Transverse colon (tissue), 4 donors: Measurements from ENCODE around the gene DSP. TPM values are rescaled to one million over a fixed set of nuclear protein-coding genes. Genes with fewer than 3 reads are reported as not detected.

Experiments
- DNase-seq: peaks from one replicate; pipeline ENCODE4 v3.0.0-alpha.2; 2019
- H3K27ac ChIP-seq, 4 donors: fragments of 200-600 bp; sonication (generic); 2 replicates each; pipeline ENCODE4 v1.5.1; 2016 to 2018; ENCODE audit warnings: inconsistent platforms in 4 of 4
- H3K27me3 ChIP-seq: fragments of 200-600 bp; sonication (generic); 2 replicates; pipeline ENCODE4 v1.5.1; 2017; ENCODE audit warnings: inconsistent platforms
- H3K36me3 ChIP-seq, 4 donors: fragments of 200-600 bp; sonication (generic); 2 replicates each; pipeline ENCODE4 v1.5.1; 2017 to 2019; ENCODE audit warnings: inconsistent platforms in 4 of 4
- H3K4me1 ChIP-seq, 4 donors: fragments of 200-600 bp; sonication (generic); 2 replicates each; pipeline ENCODE4 v1.5.1; 2017 to 2020; ENCODE audit warnings: inconsistent platforms in 4 of 4
- H3K4me3 ChIP-seq, 4 donors: fragments of 200-600 bp; sonication (generic); 1 replicate in 1 of 4; 2 replicates in 3 of 4; pipeline versions ENCODE4 v1.5.1 to v1.6.1; 2017 to 2019; ENCODE audit warnings: inconsistent platforms in 4 of 4
- H3K9me3 ChIP-seq, 2 donors: fragments of 200-600 bp; sonication (generic); 2 replicates each; pipeline ENCODE4 v1.5.1; 2017 to 2019; ENCODE audit warnings: inconsistent platforms in 2 of 2
- CTCF ChIP-seq, 5 experiments: fragments of 200-600 bp in 3 of 5; fragments of 450-650 bp in 2 of 5; sonication (generic) in 3 of 5; IDR thresholded peaks; 1 replicate in 2 of 5; 2 replicates in 3 of 5; pipeline ENCODE4 v1.5.1; 2016 to 2017; ENCODE audit warnings: antibody characterized with exemption in 5 of 5, inconsistent platforms in 3 of 5, mild to moderate bottlenecking in 2 of 5, moderate library complexity in 1 of 5
- EP300 ChIP-seq: sonication (generic); formaldehyde crosslinking; IDR thresholded peaks from one replicate; pipeline ENCODE4 v1.6.1; 2017; ENCODE audit warnings: antibody characterized with exemption, low read depth
- POLR2A ChIP-seq: fragments of 450-650 bp; IDR thresholded peaks from one replicate; pipeline ENCODE4 v1.6.1; 2016; ENCODE audit warnings: antibody characterized with exemption, mild to moderate bottlenecking, moderate library complexity
- POLR2AphosphoS5 ChIP-seq, 3 donors: sonication (generic); formaldehyde crosslinking; IDR thresholded peaks; one replicate each; pipeline ENCODE4 v1.6.1; 2016; ENCODE audit warnings: antibody characterized with exemption in 3 of 3
- WGBS, 2 donors: methylation state at CpG; one replicate each; pipeline ENCODE4 v1.1.5; 2018; ENCODE audit warnings: low coverage in 1 of 2; 5-methylcytosine and 5-hydroxymethylcytosine counted together
- in situ Hi-C, 4 donors: fragments of 200-750 bp; cut with MboI; loops; one replicate each; pipeline versions ENCODE4 v1.15.0 to v1.15.1; 2017; ENCODE audit warnings: low sequenced_read_pairs in 3 of 4, low pct_ligation_motif_present in 1 of 4, low pct_unique_long_range_greater_than_20kb in 1 of 4
- intact Hi-C: fragments of 100-400 bp; cut with DNase I; formaldehyde crosslinking; loops from one replicate; pipeline ENCODE4 v1.15.1; 2023; ENCODE audit warnings: low total_unique reads
- total RNA-seq, 4 donors: library from RNA; depleted of rRNA; stranded (reverse); fragments of >200 nt; gene quantifications; one replicate each; pipeline ENCODE4 v1.1.0, GENCODE V29; 2016

Gene DSP
- total RNA-seq, 4 donors from 2014 or later = 160 to 243 (median 202) TPM

DNA sequence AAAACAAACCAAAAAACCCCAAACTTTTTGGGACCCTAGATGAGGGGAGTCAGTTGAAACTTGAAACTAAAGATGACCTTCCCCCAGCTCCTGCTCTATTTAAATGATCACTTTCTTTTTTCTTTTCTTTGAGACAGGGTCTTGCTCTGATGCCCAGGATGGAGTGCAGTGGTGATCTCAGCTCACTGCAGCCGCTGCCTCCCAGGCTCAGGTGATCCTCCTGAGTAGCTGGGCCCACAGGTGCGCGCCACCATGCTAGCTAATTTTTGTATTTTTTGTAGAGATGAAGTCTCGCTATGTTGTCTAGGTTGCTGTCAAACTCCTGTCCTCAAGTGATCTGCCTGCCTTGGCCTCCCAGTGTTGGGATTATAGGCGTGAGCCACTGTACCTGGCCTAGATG, 7.3 kb upstream of the DSP start:
- in situ Hi-C loops = no loop called here
- WGBS, 2 donors = 84 to 100% methylated on average over 1 to 5 of the region's 5 CpGs
- H3K4me1 ChIP-seq = peaks cover 0 to 14% (median 4%) of the 10 kb centered on the region in 4 donors
- no peak overlapping the region for H3K4me3 ChIP-seq
- peaks cover 30% of the 10 kb centered on the region for H3K27me3 ChIP-seq
- H3K27ac ChIP-seq = no peak overlapping the region
- no peaks in the 10 kb centered on the region for H3K9me3 ChIP-seq
- DNase-seq = no peak
- H3K36me3 ChIP-seq = no peaks in the 10 kb centered on the region
- intact Hi-C loops = no loop called here
- TF ChIP-seq POLR2A = no peak
- TF ChIP-seq POLR2AphosphoS5 (IDR thresholded peaks at IDR 0.05) = no peak
- no peak for TF ChIP-seq EP300
- TF ChIP-seq CTCF (IDR thresholded peaks at IDR 0.05) = no peak

GRCh38 chr6:7535498-7535897, 6.0 kb upstream of the DSP start:
- in situ Hi-C loops (no loop called here), intact Hi-C loops (no loop called here)
- Histone ChIP-seq H3K27me3 (peaks cover 43% of the 10 kb centered on the region), H3K9me3 (no peaks in the 10 kb centered on the region), H3K27ac (no peak overlapping the region), H3K4me1 (peaks cover 0 to 16% (median 4%) of the 10 kb centered on the region in 4 donors), H3K4me3 (no peak overlapping the region), H3K36me3 (no peaks in the 10 kb centered on the region)
- TF ChIP-seq POLR2A = no peak
- DNase-seq = no peak
- WGBS, 2 donors = 79 to 82% methylated on average over 5 of the region's 5 CpGs

GRCh38 chr6:7537565-7538174, 3.8 kb upstream of the DSP start:
- no peaks in the 10 kb centered on the region for H3K36me3 ChIP-seq
- H3K4me3 ChIP-seq = no peak overlapping the region
- H3K4me1 ChIP-seq = peaks cover 0 to 19% (median 15%) of the 10 kb centered on the region in 4 donors
- DNase-seq = no peak
- no peak overlapping the region for H3K27ac ChIP-seq
- intact Hi-C loops = no loop called here
- H3K9me3 ChIP-seq = no peaks in the 10 kb centered on the region
- 71 to 100% methylated on average over 2 to 4 of the region's 4 CpGs for WGBS, 2 donors
- H3K27me3 ChIP-seq = peaks cover 65% of the 10 kb centered on the region
- in situ Hi-C loops = no loop called here
- TF ChIP-seq POLR2AphosphoS5 (IDR thresholded peaks at IDR 0.05) = no peak
- no peak for TF ChIP-seq POLR2A
- no peak for TF ChIP-seq EP300
- no peak for TF ChIP-seq CTCF (IDR thresholded peaks at IDR 0.05)

GRCh38 chr6:7538484-7538883, 3.0 kb upstream of the DSP start:
- H3K4me3 ChIP-seq = no peak overlapping the region
- in situ Hi-C loops (no loop called here), intact Hi-C loops (no loop called here)
- no peak for DNase-seq
- no peak overlapping the region for H3K27ac ChIP-seq
- H3K9me3 ChIP-seq = no peaks in the 10 kb centered on the region
- H3K27me3 ChIP-seq = peaks cover 69% of the 10 kb centered on the region
- peaks cover 0 to 23% (median 10%) of the 10 kb centered on the region in 4 donors for H3K4me1 ChIP-seq
- no peaks in the 10 kb centered on the region for H3K36me3 ChIP-seq
- 20 to 46% methylated on average over 1 to 5 of the region's 5 CpGs for WGBS, 2 donors
- TF ChIP-seq POLR2AphosphoS5 (IDR thresholded peaks at IDR 0.05) = no peak
- TF ChIP-seq CTCF (IDR thresholded peaks at IDR 0.05) = no peak
- TF ChIP-seq EP300 = no peak
- no peak for TF ChIP-seq POLR2A

GRCh38 chr6:7540595-7540994, 876 bp upstream of the DSP start:
- in situ Hi-C loops = no loop called here
- Histone ChIP-seq H3K27ac (peak overlapping the region in 2 of 4 donors; percentile 85 to 91), H3K27me3 (peaks cover 67% of the 10 kb centered on the region), H3K9me3 (no peaks in the 10 kb centered on the region), H3K4me1 (peaks cover 0 to 23% (median 16%) of the 10 kb centered on the region in 4 donors), H3K36me3 (no peaks in the 10 kb centered on the region), H3K4me3 (peak overlapping the region in 3 of 4 donors; percentile 56 to 70 (median 58))
- TF ChIP-seq POLR2A = no peak
- no peak for TF ChIP-seq POLR2AphosphoS5 (IDR thresholded peaks at IDR 0.05)
- no peak for TF ChIP-seq EP300
- no peak for TF ChIP-seq CTCF (IDR thresholded peaks at IDR 0.05)
- 43 to 53% methylated on average over 17 of the region's 17 CpGs for WGBS, 2 donors
- DNase-seq = no peak
- intact Hi-C loops = no loop called here
